ENCODE results near the gene CA4.

DNA sequence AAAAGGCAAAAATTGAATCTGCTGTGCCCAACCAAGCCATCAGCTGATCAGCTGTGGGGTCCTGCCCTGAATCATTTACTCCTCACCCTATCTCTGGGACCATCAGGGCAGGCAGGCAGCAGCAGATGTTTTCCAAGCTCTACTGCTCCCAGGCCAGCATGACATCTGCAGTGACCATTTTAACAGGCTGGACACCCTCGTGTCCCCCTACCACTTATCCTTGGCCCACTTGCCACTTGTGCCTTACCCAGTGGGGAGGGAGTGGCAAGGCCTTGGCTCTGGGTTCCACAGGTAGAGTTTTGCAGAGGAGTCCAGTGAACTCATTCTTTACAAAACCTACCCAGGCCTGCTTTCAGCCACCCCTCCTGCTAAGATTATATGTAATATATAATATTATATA lies 12.0 kb upstream of the CA4 start:
- no peak for TF ChIP-seq POLR2A (IDR thresholded peaks at IDR 0.05)
- TF ChIP-seq, protein P1, sequence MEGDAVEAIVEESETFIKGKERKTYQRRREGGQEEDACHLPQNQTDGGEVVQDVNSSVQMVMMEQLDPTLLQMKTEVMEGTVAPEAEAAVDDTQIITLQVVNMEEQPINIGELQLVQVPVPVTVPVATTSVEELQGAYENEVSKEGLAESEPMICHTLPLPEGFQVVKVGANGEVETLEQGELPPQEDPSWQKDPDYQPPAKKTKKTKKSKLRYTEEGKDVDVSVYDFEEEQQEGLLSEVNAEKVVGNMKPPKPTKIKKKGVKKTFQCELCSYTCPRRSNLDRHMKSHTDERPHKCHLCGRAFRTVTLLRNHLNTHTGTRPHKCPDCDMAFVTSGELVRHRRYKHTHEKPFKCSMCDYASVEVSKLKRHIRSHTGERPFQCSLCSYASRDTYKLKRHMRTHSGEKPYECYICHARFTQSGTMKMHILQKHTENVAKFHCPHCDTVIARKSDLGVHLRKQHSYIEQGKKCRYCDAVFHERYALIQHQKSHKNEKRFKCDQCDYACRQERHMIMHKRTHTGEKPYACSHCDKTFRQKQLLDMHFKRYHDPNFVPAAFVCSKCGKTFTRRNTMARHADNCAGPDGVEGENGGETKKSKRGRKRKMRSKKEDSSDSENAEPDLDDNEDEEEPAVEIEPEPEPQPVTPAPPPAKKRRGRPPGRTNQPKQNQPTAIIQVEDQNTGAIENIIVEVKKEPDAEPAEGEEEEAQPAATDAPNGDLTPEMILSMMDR (IDR thresholded peaks at IDR 0.05), result no peak
